Activated naive CD8-positive, alpha-beta T cell (primary cell): ENCODE data around the gene ZBTB37.
A peak's percentile ranks its signal among the peaks of the same experiment; 100 is the strongest.
"Not testable (repeated sequence)": the region's sequence is repeated elsewhere in the genome, so short reads cannot be mapped to it uniquely, and the experiment has no call there.

Source experiments
- H3K27ac Mint-ChIP-seq: one replicate; pipeline ENCODE4 v1.8.0; 2021; ENCODE audit warnings: mixed read lengths
- H3K27me3 Mint-ChIP-seq: one replicate; pipeline ENCODE4 v1.8.0; 2021; ENCODE audit warnings: mixed read lengths
- H3K36me3 Mint-ChIP-seq: one replicate; pipeline ENCODE4 v1.8.0; 2021; ENCODE audit warnings: mixed read lengths
- H3K4me1 Mint-ChIP-seq: one replicate; pipeline ENCODE4 v1.8.0; 2021; ENCODE audit warnings: low read depth, mixed read lengths
- H3K4me3 Mint-ChIP-seq: one replicate; pipeline ENCODE4 v1.8.0; 2021; ENCODE audit warnings: mild to moderate bottlenecking, mixed read lengths
- H3K9me3 Mint-ChIP-seq: one replicate; pipeline ENCODE4 v1.8.0; 2021; ENCODE audit warnings: low read depth, mixed read lengths

Gene ZBTB37

GRCh38 chr1:173915596-173915995 lies 47.4 kb downstream of the ZBTB37 start:
- H3K4me1 Mint-ChIP-seq, result no peaks in the 10 kb centered on the region
- H3K9me3 Mint-ChIP-seq, result no peaks in the 10 kb centered on the region
- H3K27me3 Mint-ChIP-seq, result no peaks in the 10 kb centered on the region
- no peak overlapping the region for H3K27ac Mint-ChIP-seq
- no peaks in the 10 kb centered on the region for H3K36me3 Mint-ChIP-seq
- no peak overlapping the region for H3K4me3 Mint-ChIP-seq

- Mint-ChIP-seq H3K9me3 (no peaks in the 10 kb centered on the region), H3K4me1 (no peaks in the 10 kb centered on the region), H3K4me3 (no peak overlapping the region), H3K27ac (no peak overlapping the region), H3K27me3 (no peaks in the 10 kb centered on the region), H3K36me3 (no peaks in the 10 kb centered on the region)
Observed at GRCh38 chr1:173916667-173917066, 48.5 kb downstream of the ZBTB37 start.

- H3K9me3 Mint-ChIP-seq, result no peaks in the 10 kb centered on the region
- H3K4me1 Mint-ChIP-seq, result no peaks in the 10 kb centered on the region
- no peaks in the 10 kb centered on the region for H3K36me3 Mint-ChIP-seq
- H3K27ac Mint-ChIP-seq, result no peak within 1 kb of the TSS
- H3K4me3 Mint-ChIP-seq, result no peak within 1 kb of the TSS
- no peaks in the 10 kb centered on the region for H3K27me3 Mint-ChIP-seq
Observed at GRCh38 chr1:173917149-173917548, 49.0 kb downstream of the ZBTB37 start, which contains the start of gene SERPINC1. SERPINC1 (minus strand) TSS chr1:173917327; CDS start chr1:173917259, 68 bp downstream.

- no peak overlapping the region for H3K27ac Mint-ChIP-seq
Observed at GRCh38 chr1:173917635-173918493, 49.7 kb downstream of the ZBTB37 start.

GRCh38 chr1:173920861-173921260 lies 52.7 kb downstream of the ZBTB37 start:
- Mint-ChIP-seq H3K4me1 (no peaks in the 10 kb centered on the region), H3K4me3 (no peak overlapping the region), H3K9me3 (no peaks in the 10 kb centered on the region), H3K36me3 (no peaks in the 10 kb centered on the region), H3K27me3 (no peaks in the 10 kb centered on the region), H3K27ac (no peak overlapping the region)

More at GRCh38 chr1:173917635-173918493, 49.7 kb downstream of the ZBTB37 start:
- Mint-ChIP-seq H3K4me1 (no peaks in the 10 kb centered on the region), H3K36me3 (no peaks in the 10 kb centered on the region), H3K27me3 (no peaks in the 10 kb centered on the region), H3K9me3 (no peaks in the 10 kb centered on the region), H3K4me3 (no peak overlapping the region)

GRCh38 chr1:173925306-173926242 lies 57.4 kb downstream of the ZBTB37 start:
- H3K9me3 Mint-ChIP-seq, result no peaks in the 10 kb centered on the region
- H3K4me3 Mint-ChIP-seq, result no peak overlapping the region
- no peaks in the 10 kb centered on the region for H3K36me3 Mint-ChIP-seq
- no peak overlapping the region for H3K27ac Mint-ChIP-seq
- H3K27me3 Mint-ChIP-seq, result no peaks in the 10 kb centered on the region
- H3K4me1 Mint-ChIP-seq, result no peaks in the 10 kb centered on the region

GRCh38 chr1:173930541-173930940 lies 62.4 kb downstream of the ZBTB37 start:
- H3K36me3 Mint-ChIP-seq, H3K4me1 Mint-ChIP-seq, H3K27ac Mint-ChIP-seq, H3K27me3 Mint-ChIP-seq, H3K4me3 Mint-ChIP-seq, H3K9me3 Mint-ChIP-seq: not testable (repeated sequence)

- H3K27me3 Mint-ChIP-seq, result no peaks in the 10 kb centered on the region
- no peak overlapping the region for H3K4me3 Mint-ChIP-seq
- peaks cover 2% of the 10 kb centered on the region for H3K4me1 Mint-ChIP-seq
- no peak overlapping the region for H3K27ac Mint-ChIP-seq
- no peaks in the 10 kb centered on the region for H3K9me3 Mint-ChIP-seq
- H3K36me3 Mint-ChIP-seq, result peaks cover 2% of the 10 kb centered on the region
Observed at GRCh38 chr1:173934440-173934839, 66.3 kb downstream of the ZBTB37 start.

- no peaks in the 10 kb centered on the region for H3K27me3 Mint-ChIP-seq
- H3K27ac Mint-ChIP-seq, result no peak overlapping the region
- peaks cover 2% of the 10 kb centered on the region for H3K4me1 Mint-ChIP-seq
- H3K9me3 Mint-ChIP-seq, result no peaks in the 10 kb centered on the region
- no peak overlapping the region for H3K4me3 Mint-ChIP-seq
- peaks cover 7% of the 10 kb centered on the region for H3K36me3 Mint-ChIP-seq
Observed at GRCh38 chr1:173937062-173937461, 68.9 kb downstream of the ZBTB37 start.

GRCh38 chr1:173946380-173946921 lies 78.3 kb downstream of the ZBTB37 start:
- Mint-ChIP-seq H3K9me3 (no peaks in the 10 kb centered on the region), H3K4me1 (peaks cover 2% of the 10 kb centered on the region), H3K4me3 (no peak overlapping the region), H3K27ac (peak overlapping the region; percentile 18), H3K27me3 (no peaks in the 10 kb centered on the region), H3K36me3 (peaks cover 19% of the 10 kb centered on the region)

- Mint-ChIP-seq H3K27ac (no peak overlapping the region), H3K36me3 (peaks cover 13% of the 10 kb centered on the region), H3K4me3 (no peak overlapping the region)
Observed at GRCh38 chr1:173948594-173948993, 80.4 kb downstream of the ZBTB37 start.

More at GRCh38 chr1:173948594-173948993, 80.4 kb downstream of the ZBTB37 start:
- H3K9me3 Mint-ChIP-seq, result no peaks in the 10 kb centered on the region
- no peaks in the 10 kb centered on the region for H3K27me3 Mint-ChIP-seq
- peaks cover 14% of the 10 kb centered on the region for H3K4me1 Mint-ChIP-seq
